ENCODE data around the gene ACBD4.

ACBD4 gene

GRCh38 chr17:45150911-45151809 lies 15.7 kb downstream of the ACBD4 start:
- no peak for TF ChIP-seq CTCF (IDR thresholded peaks at IDR 0.05; ENCODE audit: insufficient read depth, missing control alignments)
- DNase-seq (ENCODE audit: insufficient read length, low spot score), result no peak

GRCh38 chr17:45155029-45155428 lies 19.5 kb downstream of the ACBD4 start:
- DNase-seq (ENCODE audit: insufficient read length, low spot score) (no peak), FAIRE-seq (no peak)
- no peak for TF ChIP-seq CTCF (IDR thresholded peaks at IDR 0.05; ENCODE audit: insufficient read depth, missing control alignments)

More at GRCh38 chr17:45150911-45151809, 15.7 kb downstream of the ACBD4 start:
- no peak for FAIRE-seq

- no peak for FAIRE-seq
- no peak for DNase-seq (ENCODE audit: insufficient read length, low spot score)
- TF ChIP-seq CTCF (IDR thresholded peaks at IDR 0.05; ENCODE audit: insufficient read depth, missing control alignments), result no peak
These were observed 20.0 kb downstream of the ACBD4 start for GRCh38 chr17:45155483-45155882.

GRCh38 chr17:45156242-45156641 lies 20.8 kb downstream of the ACBD4 start:
- TF ChIP-seq CTCF (IDR thresholded peaks at IDR 0.05; ENCODE audit: insufficient read depth, missing control alignments), result no peak
- FAIRE-seq (no peak), DNase-seq (ENCODE audit: insufficient read length, low spot score) (no peak)

- FAIRE-seq (no peak), DNase-seq (ENCODE audit: insufficient read length, low spot score) (no peak)
- TF ChIP-seq CTCF (IDR thresholded peaks at IDR 0.05; ENCODE audit: insufficient read depth, missing control alignments), result peak; percentile 32
These were observed 25.2 kb downstream of the ACBD4 start for GRCh38 chr17:45160447-45161287.

- peak; percentile 90 for DNase-seq (ENCODE audit: insufficient read length, low spot score)
- no peak for TF ChIP-seq CTCF (IDR thresholded peaks at IDR 0.05; ENCODE audit: insufficient read depth, missing control alignments)
- FAIRE-seq, result no peak
These were observed 26.0 kb downstream of the ACBD4 start, which contains the start of gene HEXIM2 for GRCh38 chr17:45161288-45162024. HEXIM2 (plus strand) TSS chr17:45161875; CDS start chr17:45162794, 919 bp downstream.
